Kidney (tissue), 14 donors: ENCODE data around the gene FUT9. TPM values are rescaled to one million over a fixed set of nuclear protein-coding genes. Genes with fewer than 3 reads are reported as not detected.

Experiments used
- DNase-seq, 5 donors: peaks; one replicate each; pipeline ENCODE4 v3.0.0-alpha.2; 2013 to 2020
- FAIRE-seq: peaks from 2 replicates; lab custom pipeline; 2012; peaks lifted over from hg19 to GRCh38; lab: Jason Lieb, UNC
- H3K27ac ChIP-seq, 2 donors: one replicate each; pipeline ENCODE4 v1.7.0; 2013; ENCODE audit warnings: low read depth in 2 of 2, low read length in 2 of 2, inconsistent platforms in 1 of 2
- H3K27me3 ChIP-seq: one replicate; pipeline ENCODE4 v1.7.1; 2013; ENCODE audit warnings: low read length, inconsistent platforms; ENCODE audit not compliant: control insufficient read depth, insufficient read depth
- H3K36me3 ChIP-seq, 3 donors: one replicate each; pipeline versions ENCODE4 v1.7.0 to v1.7.1; 2013; ENCODE audit warnings: low read length in 3 of 3, control low read depth in 1 of 3, inconsistent platforms in 1 of 3; ENCODE audit not compliant: insufficient read depth in 3 of 3, control insufficient read depth in 2 of 3
- H3K4me1 ChIP-seq, 3 donors: one replicate each; pipeline versions ENCODE4 v1.7.0 to v1.7.1; 2013; ENCODE audit warnings: low read length in 3 of 3, inconsistent platforms in 1 of 3, low read depth in 1 of 3; ENCODE audit not compliant: control insufficient read depth in 2 of 3, insufficient read depth in 2 of 3
- H3K4me3 ChIP-seq, 3 donors: one replicate each; pipeline versions ENCODE4 v1.7.0 to v1.8.1; 2013; ENCODE audit warnings: low read length in 3 of 3, control low read depth in 1 of 3, inconsistent platforms in 1 of 3
- H3K9ac ChIP-seq, 3 donors: one replicate each; pipeline versions ENCODE4 v1.7.0 to v1.7.1; 2013; ENCODE audit warnings: low read length in 3 of 3, control low read depth in 1 of 3, inconsistent platforms in 1 of 3
- H3K9me3 ChIP-seq, 3 donors: one replicate each; pipeline versions ENCODE4 v1.7.0 to v1.7.1; 2013; ENCODE audit warnings: low read length in 3 of 3, control low read depth in 1 of 3, inconsistent platforms in 1 of 3; ENCODE audit not compliant: control insufficient read depth in 2 of 3, insufficient read depth in 1 of 3
- CTCF ChIP-seq: IDR thresholded peaks from 3 replicates; pipeline ENCODE4 v1.5.1; 2012; ENCODE audit warnings: mild to moderate bottlenecking, moderate library complexity, borderline replicate concordance; ENCODE audit not compliant: insufficient read depth; ENCODE audit errors: extremely low read depth
- intact Hi-C: fragments of 100-400 bp; cut with DNase I; formaldehyde crosslinking; loops from one replicate; pipeline ENCODE4 v1.11.1; 2022
- polyA plus RNA-seq: library from polyadenylated mRNA; stranded (reverse); fragments of 350-450 nt; fragmentation: Illumina TruSeq; extraction: RNeasy Lipid Tissue Mini Kit (QIAGEN cat#74804); gene quantifications from one replicate; pipeline ENCODE4 v1.2.3, GENCODE V29; 2014; ENCODE audit warnings: low read depth, low replicate concordance; ENCODE audit not compliant: insufficient read depth
- total RNA-seq: library from RNA; stranded (reverse); fragmentation: NEBNext Ultra II Directional; extraction: Animal tissue kit (Norgen Biotek cat#: 25700); gene quantifications from one replicate; pipeline ENCODE4 v1.2.1, GENCODE V29; 2021
- donor health status: control.
- donor health status: control.
- donor health status: control.
- donor health status: control.
- donor health status: control.
- donor health status: DM: yes; HTN: yes; CAD: no.
- donor health status: Normal renal cell carcinoma (clear cell type).

Gene FUT9
- total and polyA plus RNA-seq, 2 donors from 2014 or later: 0.06 to 0.13 TPM

- intact Hi-C loops: no loop called here
- DNase-seq: no peak
- no peaks in the 10 kb centered on the region for H3K9me3 ChIP-seq
- no peak for FAIRE-seq
- H3K27ac ChIP-seq: no peak overlapping the region
- H3K9ac ChIP-seq: no peak overlapping the region
- TF ChIP-seq CTCF: no peak
- no peaks in the 10 kb centered on the region for H3K4me1 ChIP-seq
- no peaks in the 10 kb centered on the region for H3K36me3 ChIP-seq
- H3K4me3 ChIP-seq: no peak overlapping the region
- no peaks in the 10 kb centered on the region for H3K27me3 ChIP-seq
These were observed 179.5 kb downstream of the FUT9 start for GRCh38 chr6:96195272-96195671.

- Histone ChIP-seq H3K9ac (no peak overlapping the region), H3K27ac (no peak overlapping the region), H3K4me3 (no peak overlapping the region), H3K27me3 (no peaks in the 10 kb centered on the region), H3K36me3 (no peaks in the 10 kb centered on the region), H3K9me3 (no peaks in the 10 kb centered on the region), H3K4me1 (no peaks in the 10 kb centered on the region)
- FAIRE-seq (no peak), DNase-seq (no peak)
- TF ChIP-seq CTCF: no peak
- intact Hi-C loops: no loop called here
These were observed 180.9 kb downstream of the FUT9 start for GRCh38 chr6:96196633-96197032.

- DNase-seq (no peak), FAIRE-seq (no peak)
- H3K36me3 ChIP-seq: no peaks in the 10 kb centered on the region
- intact Hi-C loops: no loop called here
- TF ChIP-seq CTCF: no peak
- H3K9me3 ChIP-seq: no peaks in the 10 kb centered on the region
- no peaks in the 10 kb centered on the region for H3K27me3 ChIP-seq
- H3K27ac ChIP-seq: no peak overlapping the region
- H3K4me3 ChIP-seq: no peak overlapping the region
- no peaks in the 10 kb centered on the region for H3K4me1 ChIP-seq
- H3K9ac ChIP-seq: no peak overlapping the region
These were observed 181.5 kb downstream of the FUT9 start for GRCh38 chr6:96197241-96197640.

GRCh38 chr6:96202571-96202970 lies 186.8 kb downstream of the FUT9 start:
- no peaks in the 10 kb centered on the region for H3K9me3 ChIP-seq
- H3K4me1 ChIP-seq: no peaks in the 10 kb centered on the region
- FAIRE-seq (no peak), DNase-seq (no peak)
- H3K4me3 ChIP-seq: no peak overlapping the region
- no peak for TF ChIP-seq CTCF
- no peaks in the 10 kb centered on the region for H3K36me3 ChIP-seq
- H3K9ac ChIP-seq: no peak overlapping the region
- intact Hi-C loops: no loop called here
- no peaks in the 10 kb centered on the region for H3K27me3 ChIP-seq
- no peak overlapping the region for H3K27ac ChIP-seq
